Measurements from ENCODE around the gene CFHR4. TPM values are rescaled to one million over a fixed set of nuclear protein-coding genes. Genes with fewer than 3 reads are reported as not detected.

The CFHR4 gene
- total RNA-seq, 1 donor from 2014 or later = not detected

DNA sequence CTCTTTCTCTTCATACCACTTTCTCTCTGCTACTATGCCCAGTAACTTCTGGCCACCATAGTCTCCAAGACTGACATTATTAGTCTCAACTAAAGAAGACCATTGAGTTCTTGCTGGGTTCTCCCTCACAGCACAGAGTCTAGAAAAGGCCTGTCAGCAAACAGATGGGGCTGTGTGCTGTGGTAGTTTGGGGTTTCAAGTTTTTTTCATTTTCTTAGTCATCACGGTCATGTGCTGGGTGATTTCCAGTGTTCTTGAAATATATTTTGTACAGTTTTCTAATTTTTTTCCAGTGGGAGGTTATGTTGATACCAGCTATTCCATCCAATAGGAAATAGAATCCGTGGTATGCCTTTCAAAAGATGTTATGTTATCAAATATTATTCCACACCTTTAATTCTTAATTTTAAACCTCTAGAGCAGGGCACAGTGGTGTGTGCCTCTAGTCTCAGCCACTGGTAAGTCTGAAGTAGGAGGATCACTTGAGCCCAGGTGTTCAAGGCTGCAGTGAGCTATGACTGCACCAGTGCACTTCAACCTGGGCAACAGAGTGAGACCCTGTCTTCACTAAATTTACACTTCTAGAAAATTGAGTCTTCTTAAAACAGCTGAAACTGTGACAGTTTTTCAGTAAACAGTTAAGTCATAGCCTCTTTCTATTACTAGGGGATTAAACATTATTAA, 64.0 kb downstream of the CFHR4 start:
- Mint-ChIP-seq H3K4me3 (no peak overlapping the region), H3K36me3 (ENCODE audit: low read depth) (no peaks in the 10 kb centered on the region), H3K9me3 (no peaks in the 10 kb centered on the region), H3K27me3 (ENCODE audit: low read depth) (no peaks in the 10 kb centered on the region), H3K4me1 (no peaks in the 10 kb centered on the region), H3K27ac (ENCODE audit: unreplicated experiment) (no peak overlapping the region)
- TF ChIP-seq, protein P1, sequence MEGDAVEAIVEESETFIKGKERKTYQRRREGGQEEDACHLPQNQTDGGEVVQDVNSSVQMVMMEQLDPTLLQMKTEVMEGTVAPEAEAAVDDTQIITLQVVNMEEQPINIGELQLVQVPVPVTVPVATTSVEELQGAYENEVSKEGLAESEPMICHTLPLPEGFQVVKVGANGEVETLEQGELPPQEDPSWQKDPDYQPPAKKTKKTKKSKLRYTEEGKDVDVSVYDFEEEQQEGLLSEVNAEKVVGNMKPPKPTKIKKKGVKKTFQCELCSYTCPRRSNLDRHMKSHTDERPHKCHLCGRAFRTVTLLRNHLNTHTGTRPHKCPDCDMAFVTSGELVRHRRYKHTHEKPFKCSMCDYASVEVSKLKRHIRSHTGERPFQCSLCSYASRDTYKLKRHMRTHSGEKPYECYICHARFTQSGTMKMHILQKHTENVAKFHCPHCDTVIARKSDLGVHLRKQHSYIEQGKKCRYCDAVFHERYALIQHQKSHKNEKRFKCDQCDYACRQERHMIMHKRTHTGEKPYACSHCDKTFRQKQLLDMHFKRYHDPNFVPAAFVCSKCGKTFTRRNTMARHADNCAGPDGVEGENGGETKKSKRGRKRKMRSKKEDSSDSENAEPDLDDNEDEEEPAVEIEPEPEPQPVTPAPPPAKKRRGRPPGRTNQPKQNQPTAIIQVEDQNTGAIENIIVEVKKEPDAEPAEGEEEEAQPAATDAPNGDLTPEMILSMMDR (conservative IDR thresholded peaks at IDR 0.05) = no peak
- no peak for DNase-seq (ENCODE audit: low read depth, low spot score)

DNA sequence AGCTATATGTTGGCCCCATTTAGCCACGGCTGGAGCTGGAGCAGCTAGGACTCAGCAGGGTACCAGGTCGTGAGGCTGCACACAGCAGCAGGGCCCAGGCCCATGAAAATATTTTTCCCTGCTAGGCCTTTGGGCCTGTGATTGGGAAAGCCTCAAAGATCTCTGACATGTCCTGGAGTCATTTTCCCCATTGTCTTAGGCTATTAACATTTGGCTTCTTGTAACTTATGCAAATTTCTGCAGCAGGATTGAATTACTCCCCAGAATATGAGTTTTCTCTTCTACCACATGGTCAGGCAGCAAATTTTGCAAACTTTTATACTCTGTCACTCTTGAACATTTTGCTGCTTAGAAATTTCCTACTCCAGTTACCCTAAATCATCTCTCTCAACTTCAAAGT, 66.9 kb downstream of the CFHR4 start:
- Mint-ChIP-seq H3K27ac (ENCODE audit: unreplicated experiment) (no peak overlapping the region), H3K9me3 (no peaks in the 10 kb centered on the region), H3K4me1 (no peaks in the 10 kb centered on the region), H3K36me3 (ENCODE audit: low read depth) (no peaks in the 10 kb centered on the region), H3K4me3 (no peak overlapping the region), H3K27me3 (ENCODE audit: low read depth) (no peaks in the 10 kb centered on the region)
- TF ChIP-seq, protein P1 (conservative IDR thresholded peaks at IDR 0.05) = no peak
- DNase-seq (ENCODE audit: low read depth, low spot score) = no peak

DNA sequence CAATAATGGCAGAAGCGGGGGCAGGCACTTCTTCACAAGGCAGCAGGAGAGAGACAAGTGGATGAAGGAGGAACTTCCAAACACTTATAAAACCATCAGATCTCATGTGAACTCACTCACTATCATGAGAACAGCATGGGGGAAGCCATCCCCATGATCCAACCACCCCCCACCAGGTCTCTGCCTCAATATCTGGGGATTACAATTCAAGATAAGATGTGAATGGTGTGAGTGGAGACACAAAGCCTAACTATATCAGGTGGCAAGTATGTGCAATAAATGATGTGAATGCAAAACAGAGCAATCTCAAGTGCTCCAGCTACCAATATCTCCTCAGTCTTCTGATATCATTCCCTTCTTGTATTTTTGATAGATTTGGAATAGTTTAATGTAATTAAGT, 68.1 kb downstream of the CFHR4 start:
- H3K27me3 Mint-ChIP-seq (ENCODE audit: low read depth) = no peaks in the 10 kb centered on the region
- no peaks in the 10 kb centered on the region for H3K36me3 Mint-ChIP-seq (ENCODE audit: low read depth)
- H3K4me3 Mint-ChIP-seq = no peak overlapping the region

DNA sequence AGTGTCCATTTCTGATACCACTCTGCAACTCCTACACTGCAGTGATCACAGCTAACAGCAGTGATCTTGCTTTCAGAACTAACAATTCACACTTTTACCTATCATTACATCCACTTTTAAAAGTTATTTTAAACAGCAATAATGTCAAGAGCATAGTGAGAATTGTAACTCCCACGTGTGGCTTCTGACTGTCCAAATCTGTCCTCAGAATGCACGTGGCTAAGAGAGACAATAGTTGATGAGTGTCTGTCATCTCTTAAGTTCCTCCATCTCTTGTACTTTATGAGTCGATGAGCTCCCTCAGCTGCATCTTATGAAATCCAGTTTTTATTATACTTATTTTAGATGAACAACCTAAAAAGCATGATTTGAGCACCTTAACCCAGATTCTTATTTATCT, 73.0 kb downstream of the CFHR4 start:
- Mint-ChIP-seq H3K4me3 (no peak overlapping the region), H3K27ac (ENCODE audit: unreplicated experiment) (no peak overlapping the region), H3K27me3 (ENCODE audit: low read depth) (no peaks in the 10 kb centered on the region), H3K9me3 (peaks cover 3% of the 10 kb centered on the region), H3K4me1 (no peaks in the 10 kb centered on the region), H3K36me3 (ENCODE audit: low read depth) (no peaks in the 10 kb centered on the region)
- TF ChIP-seq, protein P1 (conservative IDR thresholded peaks at IDR 0.05) = no peak
- DNase-seq (ENCODE audit: low read depth, low spot score) = no peak

More for the DNA sequence above, 68.1 kb downstream of the CFHR4 start:
- TF ChIP-seq, protein P1 (conservative IDR thresholded peaks at IDR 0.05) = no peak
- Mint-ChIP-seq H3K9me3 (no peaks in the 10 kb centered on the region), H3K27ac (ENCODE audit: unreplicated experiment) (no peak overlapping the region), H3K4me1 (no peaks in the 10 kb centered on the region)
- DNase-seq (ENCODE audit: low read depth, low spot score) = no peak

Other genes starting within 250 kb of the CFHR4 start
- gene CFH, start 236.0 kb upstream of the CFHR4 start, total RNA-seq = not detected in 2 replicates
- 0.82 and 0.86 TPM in 2 replicates for gene CFHR3, start 113.2 kb upstream of the CFHR4 start, total RNA-seq
- gene CFHR1, start 68.3 kb upstream of the CFHR4 start, total RNA-seq = 0.56 TPM in 1 of 2 replicates, not detected in the other
- not detected in 2 replicates for gene CFHR2, start 55.7 kb downstream of the CFHR4 start, total RNA-seq
- not detected in 2 replicates for gene CFHR5, start 89.5 kb downstream of the CFHR4 start, total RNA-seq
- gene F13B, start 179.2 kb downstream of the CFHR4 start, total RNA-seq = not detected in 2 replicates